ENCODE measurements around the gene DPP10.
A peak's percentile ranks its signal among the peaks of the same experiment; 100 is the strongest.
"Not testable (repeated sequence)": the region's sequence is repeated elsewhere in the genome, so short reads cannot be mapped to it uniquely, and the experiment has no call there.

DPP10 gene

DNA sequence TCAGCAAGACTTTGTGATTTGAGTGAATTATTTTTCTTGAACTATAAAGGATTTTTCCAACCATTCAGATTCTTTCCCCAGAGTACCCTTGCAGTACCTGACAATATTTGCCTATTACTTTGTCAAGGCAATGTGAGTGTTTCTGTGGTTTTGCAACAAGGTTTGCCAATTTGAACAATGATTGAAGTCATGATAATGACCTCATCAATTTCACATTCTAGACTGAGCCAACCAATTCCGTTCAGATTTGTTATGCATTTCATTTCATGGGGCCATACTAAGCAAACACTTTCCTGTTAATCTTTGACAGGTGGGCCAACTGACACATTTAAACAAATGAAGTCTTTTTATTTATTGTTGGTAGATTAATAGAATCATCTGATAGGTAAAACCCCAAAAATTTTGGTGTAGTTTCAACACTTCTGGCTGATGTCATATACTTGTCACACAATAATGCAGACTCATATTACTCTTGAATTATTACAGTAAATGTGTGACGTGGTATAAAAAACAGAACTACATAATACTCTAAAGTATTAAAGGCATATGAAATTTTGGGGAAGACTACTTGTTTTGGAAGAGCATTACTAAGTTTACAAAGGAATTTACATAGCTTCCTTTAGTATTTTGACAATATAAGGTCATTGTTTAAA is 526.4 kb downstream of the DPP10 start:
- no peak for DNase-seq (ENCODE audit: low spot score)

DNA sequence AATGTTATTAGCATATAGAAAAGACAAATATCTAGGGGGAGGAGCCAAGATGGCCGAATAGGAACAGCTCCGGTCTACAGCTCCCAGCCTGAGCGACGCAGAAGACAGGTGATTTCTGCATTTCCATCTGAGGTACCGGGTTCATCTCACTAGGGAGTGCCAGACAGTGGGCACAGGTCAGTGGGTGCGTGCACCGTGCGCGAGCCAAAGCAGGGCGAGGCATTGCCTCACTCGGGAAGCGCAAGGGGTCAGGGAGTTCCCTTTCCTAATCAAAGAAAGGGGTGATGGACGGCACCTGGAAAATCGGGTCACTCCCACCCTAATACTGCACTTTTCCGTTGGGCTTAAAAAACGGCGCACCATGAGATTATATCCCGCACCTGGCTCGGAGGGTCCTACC is 561.9 kb downstream of the DPP10 start:
- not testable (repeated sequence) for DNase-seq (ENCODE audit: low spot score)

DNA sequence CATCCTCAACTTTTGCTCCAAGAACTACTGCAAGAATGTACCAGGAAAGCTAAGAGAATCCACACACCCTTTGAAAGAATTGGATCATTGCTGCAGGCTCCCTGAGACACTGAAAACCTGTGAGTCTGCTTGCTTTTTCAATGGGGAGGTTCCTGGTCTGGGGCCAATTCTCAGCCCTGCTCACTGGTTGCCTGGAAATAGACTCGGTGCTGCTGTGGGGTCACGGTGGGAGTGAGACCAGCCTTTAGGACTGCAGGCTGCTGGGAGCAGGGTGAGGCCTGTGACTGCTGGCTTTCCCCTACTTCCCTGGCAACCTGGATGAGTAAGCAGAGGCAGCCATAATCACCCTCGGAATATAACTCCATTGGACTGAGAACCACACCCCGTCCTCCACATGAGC is 569.3 kb downstream of the DPP10 start:
- DNase-seq (ENCODE audit: low spot score), result no peak

DNA sequence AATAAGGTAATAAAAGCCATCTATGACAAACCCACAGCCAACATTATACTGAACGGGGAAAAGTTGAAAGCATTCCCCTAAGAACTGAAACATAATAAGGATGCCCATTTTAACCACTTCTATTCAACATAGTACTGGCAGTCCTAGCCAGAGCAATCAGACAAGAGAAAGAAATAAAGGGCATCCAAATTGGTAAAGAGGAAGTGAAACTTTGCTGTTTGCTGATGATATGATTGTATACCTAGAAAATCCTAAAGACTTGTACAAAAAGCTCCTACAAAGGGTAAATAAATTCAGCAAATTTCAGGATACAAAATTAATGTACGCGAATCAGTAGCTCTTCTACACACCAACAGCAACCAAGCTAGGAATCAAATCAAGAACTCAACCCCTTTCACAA is 579.6 kb downstream of the DPP10 start:
- DNase-seq (ENCODE audit: low spot score), result not testable (repeated sequence)

DNA sequence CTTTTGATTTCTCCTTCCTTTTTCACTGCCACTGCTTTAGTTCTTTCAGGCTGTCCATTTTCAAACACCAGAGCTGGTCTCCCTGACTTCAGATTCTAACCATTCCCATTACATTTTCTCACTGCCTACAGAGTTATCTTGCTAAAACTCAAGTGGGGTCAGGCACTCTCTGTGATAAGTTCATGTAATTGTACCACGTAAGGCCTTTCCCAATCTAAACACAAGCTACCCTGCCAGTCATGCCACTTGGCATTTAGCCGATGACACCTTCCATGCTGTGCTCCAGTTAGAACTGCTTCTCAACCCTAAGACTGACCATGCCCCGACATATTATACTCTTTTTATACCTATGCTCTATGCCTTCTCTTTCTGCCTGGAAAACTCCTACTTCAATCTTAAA is 592.4 kb downstream of the DPP10 start:
- no peak for DNase-seq (ENCODE audit: low spot score)

DNA sequence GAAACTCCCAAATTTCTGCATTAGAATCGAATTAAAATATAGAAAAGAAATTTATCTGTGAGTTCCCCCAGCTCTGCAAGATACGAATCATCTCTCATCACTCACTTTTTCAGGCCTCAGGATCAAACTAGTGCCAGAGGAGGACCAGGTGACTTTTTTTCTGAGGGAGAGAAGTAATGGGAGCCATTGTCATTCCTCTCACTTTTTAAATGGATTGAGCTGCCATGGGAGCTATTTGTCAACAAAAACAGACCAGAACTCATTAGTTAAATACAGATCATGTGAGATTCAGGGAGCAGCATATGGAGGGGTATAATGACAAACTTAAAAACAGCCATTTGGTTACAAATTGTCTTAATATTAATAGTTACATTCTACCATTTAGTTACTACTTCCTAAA is 594.4 kb downstream of the DPP10 start:
- no peak for DNase-seq (ENCODE audit: low spot score)

DNA sequence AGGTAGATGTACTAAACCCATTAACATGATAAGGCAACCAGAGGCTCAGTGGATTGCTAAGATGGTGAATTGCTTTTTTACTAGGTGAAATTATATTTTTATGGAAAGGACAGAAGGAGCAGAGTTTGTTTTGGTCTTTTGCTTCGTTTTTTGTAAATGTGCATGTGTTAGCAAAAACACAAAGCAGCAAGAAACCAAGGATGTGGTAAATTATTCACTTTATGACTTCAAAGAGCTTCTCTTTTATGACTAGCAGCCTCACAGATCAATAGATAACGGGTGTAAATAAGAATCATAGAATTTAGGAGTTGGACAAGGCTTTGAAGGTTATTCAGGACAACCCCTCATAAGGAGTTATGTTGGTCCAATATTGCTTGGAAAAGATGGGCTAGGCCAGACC is 615.0 kb downstream of the DPP10 start:
- no peak for DNase-seq (ENCODE audit: low spot score)

DNA sequence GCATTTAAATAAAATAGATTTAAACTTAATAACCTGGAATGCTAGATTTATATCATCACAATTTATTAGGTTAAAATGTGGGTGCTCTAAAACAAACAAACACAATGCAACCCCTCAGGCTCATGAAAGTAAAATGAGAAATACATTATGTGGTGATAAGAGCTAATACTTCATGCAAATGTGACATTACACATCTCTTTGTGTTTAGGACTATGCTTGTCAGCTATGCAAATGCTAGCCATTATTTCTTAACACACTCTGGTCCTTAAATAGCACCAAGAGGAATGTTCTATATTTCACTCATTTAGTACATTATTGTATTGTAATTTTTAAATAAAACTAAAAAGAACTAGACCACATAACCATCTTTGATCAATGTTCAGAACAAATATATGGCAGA is 627.6 kb downstream of the DPP10 start:
- no peak for DNase-seq (ENCODE audit: low spot score)

DNA sequence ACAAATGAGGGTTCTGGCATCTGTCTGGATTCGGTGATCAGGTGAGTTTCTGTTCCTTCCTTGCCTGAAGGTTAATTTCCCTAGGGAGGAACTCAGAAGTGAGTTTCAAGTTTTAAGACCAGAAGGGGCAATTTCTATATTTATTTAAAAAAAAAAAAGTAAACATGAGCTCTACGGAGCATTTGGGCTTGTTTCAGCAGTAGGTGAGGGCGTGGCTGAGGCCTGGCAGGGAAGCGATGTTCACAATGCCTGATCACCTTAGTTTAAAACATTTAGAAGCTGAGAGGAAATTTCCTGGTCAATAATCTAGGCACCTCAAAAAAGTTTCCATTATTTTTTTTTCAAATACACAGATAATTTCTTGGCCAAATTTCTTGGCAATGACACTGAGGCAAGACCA is 629.1 kb downstream of the DPP10 start:
- no peak for DNase-seq (ENCODE audit: low spot score)

DNA sequence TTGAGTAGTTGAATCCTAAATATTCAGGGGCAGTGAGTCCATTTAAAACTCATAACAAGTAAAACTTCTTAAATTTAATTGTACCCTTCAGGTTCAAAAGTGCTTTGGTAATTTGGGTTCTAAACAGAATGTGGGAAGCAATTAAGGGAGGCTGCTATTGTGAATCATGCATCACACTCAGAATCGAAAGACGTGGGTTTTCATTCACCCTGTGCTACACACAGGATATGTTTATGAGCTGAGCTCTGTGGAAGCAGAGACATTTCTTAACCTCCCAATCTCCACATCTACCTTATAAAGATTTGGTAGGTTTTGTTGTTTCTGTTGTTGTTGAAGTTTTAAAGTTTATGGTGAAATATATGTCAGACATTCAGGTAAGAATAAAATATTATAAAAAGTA is 633.4 kb downstream of the DPP10 start:
- no peak for DNase-seq (ENCODE audit: low spot score)

DNA sequence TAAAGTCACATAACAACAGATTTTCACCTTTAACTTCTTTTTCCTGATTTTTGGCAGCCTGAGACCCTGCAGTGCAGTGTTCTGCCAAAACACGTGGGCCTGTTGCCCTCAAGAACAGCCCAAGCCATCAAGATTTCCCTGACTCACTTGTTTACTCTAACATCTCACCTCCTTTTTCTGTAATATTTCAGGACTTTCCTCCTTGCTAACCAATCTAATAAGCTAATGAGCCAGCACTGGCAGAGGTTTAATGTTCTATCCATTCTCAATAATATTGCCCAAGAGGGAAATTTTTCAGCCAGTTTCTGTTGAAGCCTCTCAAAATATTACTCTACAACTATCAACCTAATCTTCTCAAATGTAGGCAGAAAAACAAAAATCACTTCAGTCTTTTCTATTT is 635.2 kb downstream of the DPP10 start:
- DNase-seq (ENCODE audit: low spot score), result no peak

DNA sequence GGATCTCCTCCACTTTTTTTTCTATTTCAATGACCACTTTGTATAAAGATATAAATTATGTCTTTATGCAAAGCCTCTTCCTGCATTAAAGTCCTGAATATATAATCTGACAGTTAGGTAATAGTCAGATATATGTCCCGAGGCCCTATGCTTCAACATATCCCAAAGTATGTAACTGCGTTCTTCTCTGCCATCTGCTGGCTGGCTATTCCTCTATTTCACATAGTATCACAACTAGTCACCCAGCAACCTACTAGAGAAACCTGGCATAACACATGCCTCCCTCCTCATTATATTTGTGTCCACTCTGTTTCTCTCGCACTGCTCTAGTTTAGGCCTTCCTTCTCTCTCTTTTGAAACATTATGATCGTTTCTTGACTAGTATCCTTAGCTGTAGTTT is 640.8 kb downstream of the DPP10 start:
- no peak for DNase-seq (ENCODE audit: low spot score)

DNA sequence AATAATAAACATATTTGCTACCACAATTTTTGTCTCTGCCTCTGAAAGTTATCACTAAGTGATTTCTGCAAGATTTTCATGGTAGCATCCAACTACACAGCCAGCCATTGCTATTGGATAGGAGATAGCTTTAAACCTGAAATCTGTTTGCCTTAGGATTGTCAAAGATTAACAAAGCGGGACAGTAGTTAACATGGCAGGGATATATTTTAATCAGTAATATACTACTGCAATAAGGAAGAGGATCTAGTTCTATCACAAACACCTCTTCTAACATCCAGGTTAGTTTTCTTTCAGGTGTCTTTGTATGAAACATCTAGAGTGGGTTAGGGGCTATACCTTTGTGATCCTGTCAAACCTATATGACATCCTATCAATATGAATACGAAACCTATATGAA is 641.3 kb downstream of the DPP10 start:
- DNase-seq (ENCODE audit: low spot score), result no peak

DNA sequence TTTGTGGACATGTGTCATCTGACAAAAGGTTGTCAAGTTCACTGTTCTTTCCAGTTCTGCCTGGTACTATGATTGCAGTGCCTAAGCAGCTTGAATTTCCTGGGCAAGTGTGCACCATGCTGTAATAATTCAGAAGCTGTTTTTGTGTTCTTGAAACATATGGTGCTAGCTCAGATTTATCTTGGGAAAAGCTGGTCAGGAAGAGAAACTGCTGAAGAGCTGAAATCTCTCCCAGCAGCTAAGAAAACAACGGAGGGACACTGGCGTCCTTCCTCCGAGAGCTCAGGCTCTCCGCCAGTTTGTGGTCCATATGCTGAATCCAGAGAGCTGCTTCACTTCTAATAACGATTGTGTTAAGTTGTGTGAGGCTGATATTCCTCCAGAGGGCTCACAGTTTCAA is 642.0 kb downstream of the DPP10 start:
- DNase-seq (ENCODE audit: low spot score), result peak; percentile 42

DNA sequence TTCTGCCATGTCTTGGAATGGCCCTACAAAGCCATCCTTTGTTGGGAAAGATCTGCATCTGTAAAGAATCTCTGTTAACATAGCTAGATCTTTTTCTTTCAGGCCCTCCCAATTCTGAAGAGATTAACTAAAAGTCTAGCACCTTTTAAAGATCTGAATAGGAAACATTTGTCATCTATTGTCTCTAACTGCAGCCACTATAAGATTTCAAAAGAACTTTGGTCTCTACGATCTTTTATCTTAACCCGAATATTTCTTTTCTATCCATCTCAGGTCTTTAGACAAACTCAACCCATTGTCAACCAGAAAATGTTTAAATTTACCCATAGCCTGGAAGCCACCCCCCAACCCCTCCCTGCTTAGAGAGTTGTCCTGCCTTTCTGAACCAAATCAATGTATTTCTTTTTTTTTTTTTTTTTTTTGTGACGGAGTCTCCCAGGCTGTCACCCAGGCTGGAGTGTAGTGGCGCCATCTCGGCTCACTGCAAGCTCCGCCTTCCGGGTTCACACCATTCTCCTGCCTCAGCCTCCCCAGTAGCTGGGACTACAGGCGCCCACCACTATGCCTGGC is 643.7 kb downstream of the DPP10 start:
- not testable (repeated sequence) for DNase-seq (ENCODE audit: low spot score)

DNA sequence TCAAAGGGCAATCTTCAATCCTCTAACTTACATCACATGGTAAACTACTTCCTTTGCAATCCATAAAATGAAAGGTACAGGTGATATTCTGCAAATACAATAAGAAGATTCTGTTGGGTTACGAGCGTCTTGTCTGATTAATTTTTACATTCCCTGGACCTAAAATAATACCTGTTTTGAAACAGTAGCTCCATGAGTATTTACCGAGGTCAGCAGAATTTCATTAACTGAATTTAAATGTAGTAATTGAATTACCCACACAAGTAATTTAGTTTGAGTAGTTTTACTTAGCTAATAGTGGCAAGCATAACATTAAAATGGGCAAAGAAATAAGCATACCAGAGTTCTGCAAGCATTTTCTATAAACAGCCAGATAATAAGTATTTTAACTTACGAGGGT is 652.0 kb downstream of the DPP10 start:
- DNase-seq (ENCODE audit: low spot score), result no peak

DNA sequence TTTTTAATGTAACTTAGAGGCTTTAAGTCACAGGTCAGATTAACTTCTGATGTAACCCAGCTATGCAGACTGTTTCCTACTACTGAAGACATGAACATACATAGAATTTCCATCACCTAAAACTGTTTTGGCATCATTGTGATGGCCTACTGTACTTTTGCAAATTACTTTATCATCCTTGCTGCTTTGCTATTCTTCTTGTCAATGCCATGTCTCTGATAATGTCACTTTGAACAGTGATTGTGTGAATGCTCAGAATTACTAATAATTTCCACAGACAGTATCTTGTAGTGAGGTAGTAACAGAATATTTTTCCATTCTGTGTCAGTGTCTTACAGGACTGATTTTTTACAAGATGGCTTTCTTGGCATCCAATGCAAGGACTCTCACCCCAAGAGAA is 663.5 kb downstream of the DPP10 start:
- DNase-seq (ENCODE audit: low spot score), result no peak

DNA sequence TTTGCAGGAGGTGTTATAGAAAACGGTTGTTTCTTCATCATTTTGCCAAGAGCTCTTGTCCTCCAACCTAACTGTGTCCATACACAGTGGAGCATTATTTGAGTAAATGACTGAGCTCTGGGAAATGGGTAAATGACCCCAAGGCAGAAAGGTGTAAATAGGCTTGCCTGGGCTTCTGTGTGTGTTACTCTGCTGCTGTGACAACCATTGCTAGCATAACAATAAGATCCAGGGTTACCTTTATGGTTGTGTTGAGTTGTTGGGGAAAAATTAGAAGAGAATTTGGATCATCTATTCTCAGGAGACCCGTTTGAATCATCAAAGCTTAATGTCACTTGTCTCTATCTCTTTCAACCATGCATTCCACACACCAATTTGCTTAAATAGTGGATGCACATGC is 672.7 kb downstream of the DPP10 start:
- DNase-seq (ENCODE audit: low spot score), result no peak

DNA sequence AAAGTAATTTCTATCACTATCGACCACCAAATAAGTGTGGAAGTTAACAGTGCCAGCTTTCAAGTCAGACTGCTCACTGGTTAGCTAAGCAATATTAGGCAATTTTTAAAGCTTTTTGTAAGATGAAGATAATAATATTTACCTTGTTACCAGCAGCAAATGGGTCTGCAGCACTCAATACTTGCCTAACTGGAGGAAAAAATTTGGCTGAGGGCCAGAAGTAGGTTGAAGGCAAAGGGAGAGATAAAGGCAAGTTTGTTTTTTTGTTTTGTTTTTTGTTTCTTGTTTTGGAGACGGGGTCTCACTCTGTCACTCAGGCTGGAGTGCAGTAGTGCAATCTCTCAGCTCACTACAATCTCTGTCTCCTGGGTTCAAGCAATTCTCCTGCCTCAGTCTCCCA is 675.9 kb downstream of the DPP10 start:
- DNase-seq (ENCODE audit: low spot score), result no peak

DNA sequence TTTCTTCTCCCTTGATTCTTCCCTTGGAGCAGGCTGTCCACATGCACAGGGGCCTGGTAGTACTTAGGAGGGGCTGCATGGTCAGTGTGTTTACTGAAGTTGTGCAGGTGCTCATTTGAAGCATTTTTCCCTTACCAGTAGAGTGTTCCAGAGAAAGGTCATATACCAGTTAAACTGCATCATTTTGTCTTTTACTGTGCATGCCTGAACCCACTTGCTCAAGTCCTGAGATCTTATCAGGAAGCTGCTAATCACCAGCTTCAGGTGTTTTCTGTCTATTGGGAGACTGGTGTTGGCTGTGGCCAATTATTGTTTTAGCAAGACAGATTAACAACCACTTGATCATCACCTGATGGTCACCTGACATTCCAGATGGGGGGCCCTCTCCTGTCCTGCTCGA is 676.6 kb downstream of the DPP10 start:
- no peak for DNase-seq (ENCODE audit: low spot score)

DNA sequence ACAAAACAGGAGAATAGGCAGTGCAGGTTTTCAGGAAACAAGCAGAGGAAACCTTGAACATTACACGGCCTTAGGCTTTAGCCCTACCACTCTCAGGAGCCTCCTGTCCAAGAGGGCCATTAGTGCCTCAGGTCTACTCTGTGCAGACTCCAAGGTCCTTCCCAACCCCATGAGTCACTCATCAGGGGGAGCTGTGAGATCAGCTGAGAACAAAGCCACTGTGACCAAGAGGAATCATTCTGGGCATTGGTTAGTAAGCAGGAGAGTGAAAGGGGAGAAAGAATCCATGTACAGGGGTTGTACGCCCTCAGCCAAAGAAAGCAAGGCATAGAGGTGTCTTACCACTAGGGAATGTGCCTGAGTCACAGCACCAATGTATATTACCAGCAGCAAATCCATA is 680.3 kb downstream of the DPP10 start:
- DNase-seq (ENCODE audit: low spot score), result no peak

DNA sequence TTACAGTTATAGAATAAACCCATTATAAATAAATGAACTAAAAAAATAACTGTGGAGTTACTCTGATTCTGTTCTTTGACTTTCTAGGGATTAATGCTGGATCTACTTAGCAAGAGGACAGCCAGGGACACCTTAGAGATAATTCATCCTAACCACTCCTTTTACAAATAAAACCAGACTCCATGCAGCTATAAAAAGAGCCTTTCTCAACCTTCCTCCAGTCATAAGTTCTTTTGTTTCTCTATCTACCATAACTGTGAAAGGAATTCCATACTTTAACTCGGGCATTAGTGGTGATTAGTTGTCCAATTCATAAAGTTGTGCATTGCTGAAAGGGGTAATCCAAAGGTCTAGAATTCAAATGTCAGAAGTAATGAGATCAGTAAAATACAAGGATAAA is 682.4 kb downstream of the DPP10 start:
- DNase-seq (ENCODE audit: low spot score), result no peak

DNA sequence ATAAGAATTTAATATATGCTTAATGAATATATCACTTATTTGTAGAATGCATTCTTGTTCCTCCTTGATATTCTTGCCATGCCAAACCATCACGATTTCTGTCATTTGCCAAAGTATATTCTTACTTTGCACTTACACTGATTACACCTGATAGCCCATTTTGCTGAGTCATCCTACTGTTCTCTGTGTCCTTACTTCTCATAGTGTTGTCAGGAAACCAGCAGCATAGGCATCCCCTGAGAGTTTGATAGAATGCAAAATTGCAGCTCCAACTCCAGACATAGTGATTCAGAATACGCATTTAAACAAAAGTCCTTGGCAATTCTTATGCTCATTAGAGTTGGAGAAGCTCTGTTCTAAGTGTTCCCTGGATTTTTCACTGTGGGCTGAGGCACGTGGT is 687.1 kb downstream of the DPP10 start:
- DNase-seq (ENCODE audit: low spot score), result no peak

DNA sequence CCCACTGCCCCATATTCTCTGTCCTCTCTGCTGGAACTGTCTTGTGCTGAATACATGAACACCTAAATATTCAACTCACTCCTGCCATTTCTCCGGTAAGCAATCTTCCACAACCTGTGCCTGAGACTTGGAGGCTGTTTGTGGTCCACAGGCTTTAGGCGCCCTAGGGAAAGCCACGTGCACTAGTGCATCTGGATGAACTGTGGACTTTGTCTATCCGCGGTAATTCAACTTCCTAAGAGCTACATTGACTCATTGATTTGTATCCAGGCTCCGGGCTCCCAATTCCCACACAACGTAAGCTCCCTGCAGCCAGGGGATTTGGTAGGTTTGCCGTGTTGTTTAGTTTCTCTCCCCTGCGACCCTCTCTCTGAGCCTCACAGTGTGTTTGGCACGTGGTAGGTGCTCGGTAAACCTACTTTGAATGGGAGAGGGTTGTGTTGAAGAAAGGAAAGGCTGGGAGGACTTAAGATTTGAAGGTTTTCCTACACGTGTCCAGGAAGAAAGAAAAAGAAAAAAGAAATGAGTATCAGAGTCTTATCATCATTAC is 718.2 kb downstream of the DPP10 start:
- no peak for DNase-seq (ENCODE audit: low spot score)

Measured in cerebellar cortex (tissue), 1 donor.